IMR-90 (cell line): ENCODE results near the gene ZNF43. TPM values are rescaled to one million over a fixed set of nuclear protein-coding genes. Genes with fewer than 3 reads are reported as not detected.

Experiments used
- ATAC-seq: fragments of 200-7000 bp; cut with Tn5 transposase; 2 replicates; pipeline ENCODE4 v1.9.1; 2020; ENCODE audit warnings: low read depth, mild to moderate bottlenecking, moderate library complexity
- BruUV-seq: library from RNA; stranded (reverse); fragments of 400-500 nt; replicated peaks from 2 replicates; lab custom pipeline; 2021; lab: Mats Ljungman, UMichigan
- CTCF ChIA-PET: fragments of 300-600 bp; formaldehyde crosslinking; extraction: SDS; loops from one replicate; lab custom pipeline; 2021; ENCODE audit warnings: antibody characterized with exemption; lab: Yijun Ruan, JAX
- POLR2A ChIA-PET: fragments of 300-600 bp; sonication (Branson Sonifier 250); formaldehyde crosslinking; loops from one replicate; lab custom pipeline; 2022; ENCODE audit warnings: antibody characterized with exemption; ENCODE audit not compliant: unreplicated experiment; lab: Charles Lee
- DNase-seq: peaks from one replicate; pipeline ENCODE4 v3.0.0; 2013
- H2AFZ ChIP-seq: replicated peaks from 2 replicates; pipeline ENCODE3; 2013; ENCODE audit warnings: low read length, mild to moderate bottlenecking; ENCODE audit not compliant: poor library complexity
- H2AK5ac ChIP-seq: 2 replicates; pipeline ENCODE4 v1.6.1; 2013; ENCODE audit warnings: low read depth, low read length, inconsistent platforms
- H2AK9ac ChIP-seq: replicated peaks from 2 replicates; pipeline ENCODE3; 2013; ENCODE audit warnings: mild to moderate bottlenecking, low read depth, low read length, moderate library complexity; ENCODE audit not compliant: poor library complexity
- H2BK120ac ChIP-seq: 2 replicates; pipeline ENCODE4 v1.6.1; 2013; ENCODE audit warnings: low read depth, low read length, inconsistent platforms
- H2BK15ac ChIP-seq: 3 replicates; pipeline ENCODE4 v1.6.1; 2013; ENCODE audit warnings: low read depth, low read length, inconsistent platforms
- H2BK20ac ChIP-seq: 2 replicates; pipeline ENCODE4 v1.6.1; 2013; ENCODE audit warnings: low read depth, mild to moderate bottlenecking, inconsistent platforms, low read length, moderate library complexity
- H2BK5ac ChIP-seq: 2 replicates; pipeline ENCODE4 v1.6.1; 2013; ENCODE audit warnings: mild to moderate bottlenecking, low read depth, low read length, inconsistent platforms; ENCODE audit not compliant: poor library complexity, severe bottlenecking
- H3K14ac ChIP-seq: replicated peaks from 2 replicates; pipeline ENCODE4 v1.6.1; 2013; ENCODE audit warnings: low read depth, low read length, inconsistent platforms
- H3K18ac ChIP-seq: 2 replicates; pipeline ENCODE4 v1.6.1; 2013; ENCODE audit warnings: low read depth, low read length, control low read depth
- H3K23ac ChIP-seq: 2 replicates; pipeline ENCODE4 v1.6.1; 2013; ENCODE audit warnings: low read depth, low read length, inconsistent platforms
- H3K27ac ChIP-seq: 2 replicates; pipeline ENCODE4 v1.5.1; 2013; ENCODE audit warnings: mild to moderate bottlenecking, control low read depth, low read length; ENCODE audit not compliant: insufficient read depth
- H3K27me3 ChIP-seq: 2 replicates; pipeline ENCODE4 v1.6.1; 2013; ENCODE audit warnings: low read length; ENCODE audit not compliant: control insufficient read depth, insufficient read depth
- H3K36me3 ChIP-seq: 2 replicates; pipeline ENCODE4 v1.6.1; 2013; ENCODE audit warnings: low read length, mixed read lengths; ENCODE audit not compliant: control insufficient read depth, insufficient read depth
- H3K4ac ChIP-seq: 2 replicates; pipeline ENCODE4 v1.6.1; 2013; ENCODE audit warnings: low read depth, low read length, inconsistent platforms
- H3K4me1 ChIP-seq: 2 replicates; pipeline ENCODE4 v1.6.1; 2013; ENCODE audit warnings: low read length, mixed read lengths; ENCODE audit not compliant: control insufficient read depth, insufficient read depth
- H3K4me2 ChIP-seq: 2 replicates; pipeline ENCODE4 v1.6.1; 2013; ENCODE audit warnings: low read depth, mild to moderate bottlenecking, control low read depth, low read length, moderate library complexity
- H3K4me3 ChIP-seq: 2 replicates; pipeline ENCODE4 v1.5.1; 2013; ENCODE audit warnings: low read depth, mild to moderate bottlenecking, control low read depth, low read length, moderate library complexity; ENCODE audit not compliant: insufficient read depth
- H3K56ac ChIP-seq: 2 replicates; pipeline ENCODE4 v1.6.1; 2013; ENCODE audit warnings: low read length, inconsistent platforms; ENCODE audit not compliant: insufficient read depth; ENCODE audit errors: extremely low read depth
- H3K79me1 ChIP-seq, 2 experiments: 2 replicates each; pipeline ENCODE4 v1.6.1; 2013; ENCODE audit warnings: low read length in 2 of 2, inconsistent platforms in 1 of 2, low read depth in 1 of 2
- H3K9ac ChIP-seq: 2 replicates; pipeline ENCODE4 v1.6.1; 2013; ENCODE audit warnings: low read depth, low read length, control low read depth
- H3K9me1 ChIP-seq: 2 replicates; pipeline ENCODE4 v1.6.1; 2013; ENCODE audit warnings: low read length, inconsistent platforms; ENCODE audit not compliant: insufficient read depth
- H3K9me3 ChIP-seq: 2 replicates; pipeline ENCODE4 v1.6.1; 2013; ENCODE audit warnings: low read length; ENCODE audit not compliant: control insufficient read depth, insufficient read depth
- H4K20me1 ChIP-seq: 2 replicates; pipeline ENCODE4 v1.6.1; 2013; ENCODE audit warnings: low read length, inconsistent platforms; ENCODE audit not compliant: insufficient read depth
- H4K5ac ChIP-seq: 2 replicates; pipeline ENCODE4 v1.6.1; 2013; ENCODE audit warnings: mild to moderate bottlenecking, low read depth, low read length, control low read depth
- H4K8ac ChIP-seq, 2 experiments: 2 replicates each; pipeline ENCODE4 v1.6.1; 2013; ENCODE audit warnings: low read depth in 2 of 2, low read length in 2 of 2, control low read depth in 1 of 2, inconsistent platforms in 1 of 2
- H4K91ac ChIP-seq: 2 replicates; pipeline ENCODE4 v1.6.1; 2013; ENCODE audit warnings: low read depth, low read length, inconsistent platforms; ENCODE audit not compliant: insufficient read depth
- BHLHE40 ChIP-seq: fragments of 150-350 bp; IDR thresholded peaks from 2 replicates; pipeline ENCODE4 v1.6.1; 2016; ENCODE audit warnings: mild to moderate bottlenecking, low read depth, low read length
- CEBPB ChIP-seq: IDR thresholded peaks from 2 replicates; pipeline ENCODE4 v1.6.1; 2012; ENCODE audit warnings: low read depth, low read length, improper control_type of control experiment
- CHD1 ChIP-seq: IDR thresholded peaks from 2 replicates; pipeline ENCODE4 v1.6.1; 2012; ENCODE audit warnings: low read depth, low read length, improper control_type of control experiment
- FOS ChIP-seq: fragments of 150-350 bp; IDR thresholded peaks from 2 replicates; pipeline ENCODE4 v1.6.1; 2016; ENCODE audit warnings: low read depth, low read length
- MAFK ChIP-seq: IDR thresholded peaks from 2 replicates; pipeline ENCODE4 v1.6.1; 2012; ENCODE audit warnings: low read depth, low read length, improper control_type of control experiment
- MAZ ChIP-seq: IDR thresholded peaks from 2 replicates; pipeline ENCODE4 v1.6.1; 2012; ENCODE audit warnings: low read depth, mild to moderate bottlenecking, low read length, improper control_type of control experiment, moderate library complexity, borderline replicate concordance
- MXI1 ChIP-seq: IDR thresholded peaks from 2 replicates; pipeline ENCODE4 v1.6.1; 2012; ENCODE audit warnings: low read depth, mild to moderate bottlenecking, low read length, moderate library complexity, borderline replicate concordance
- NFE2L2 ChIP-seq: fragments of 150-350 bp; IDR thresholded peaks from 2 replicates; pipeline ENCODE4 v1.6.1; 2016; ENCODE audit warnings: low read depth, mild to moderate bottlenecking, low read length
- POLR2A ChIP-seq: IDR thresholded peaks from 2 replicates; pipeline ENCODE4 v1.6.1; 2012; ENCODE audit warnings: mild to moderate bottlenecking, low read depth, low read length
- RAD21 ChIP-seq: IDR thresholded peaks from 2 replicates; pipeline ENCODE4 v1.6.1; 2012; ENCODE audit warnings: low read length, improper control_type of control experiment
- RCOR1 ChIP-seq: IDR thresholded peaks from 2 replicates; pipeline ENCODE4 v1.6.1; 2012; ENCODE audit warnings: mild to moderate bottlenecking, low read length, improper control_type of control experiment; ENCODE audit not compliant: insufficient replicate concordance
- RFX5 ChIP-seq: IDR thresholded peaks from 2 replicates; pipeline ENCODE4 v1.8.0; 2012; ENCODE audit warnings: low read depth, mild to moderate bottlenecking, low read length, moderate library complexity
- SMC3 ChIP-seq: fragments of 150-350 bp; IDR thresholded peaks from 2 replicates; pipeline ENCODE4 v1.6.1; 2016; ENCODE audit warnings: low read depth, mild to moderate bottlenecking, antibody characterized with exemption, low read length, moderate library complexity
- WGBS, 2 experiments: methylation state at CpG; one replicate each; pipeline versions ENCODE4 v1.1.5 to v1.1.7; 2013; ENCODE audit warnings: missing lambda C conversion rate in 2 of 2; ENCODE audit not compliant: insufficient read length in 1 of 2; ENCODE audit errors: extremely low coverage in 2 of 2; 5-methylcytosine and 5-hydroxymethylcytosine counted together
- dilution Hi-C: fragments of 300-500 bp; cut with HindIII; formaldehyde crosslinking; loops from one replicate; pipeline ENCODE4 v1.14.3; 2018; ENCODE audit warnings: low sequenced_read_pairs; ENCODE audit not compliant: unreplicated experiment
- in situ Hi-C: fragments of 300-500 bp; cut with MboI; formaldehyde crosslinking; loops from 3 replicates; pipeline ENCODE4 v1.14.3; 2019; ENCODE audit warnings: low sequenced_read_pairs, inconsistent platforms, mixed read lengths
- intact Hi-C: fragments of 100-400 bp; cut with micrococcal nuclease; formaldehyde crosslinking; loops from 2 replicates; pipeline ENCODE4 v1.10.0; 2022
- polyA plus RNA-seq, 3 experiments: library from polyadenylated mRNA; depleted of rRNA; stranded (reverse); fragments of >200 nt; gene quantifications; 2 replicates each; pipeline ENCODE4 v1.2.3, GENCODE V29; 2012; ENCODE audit warnings: low replicate concordance in 1 of 3
- total RNA-seq: library from RNA; depleted of rRNA; stranded (reverse); fragments of >200 nt; gene quantifications from 2 replicates; pipeline ENCODE4 v1.2.3, GENCODE V29; 2012
- TF ChIP-seq, protein P1 (sequence below): conservative IDR thresholded peaks from 2 replicates; pipeline ENCODE4 v1.5.1; 2012; ENCODE audit warnings: mild to moderate bottlenecking, low read depth, low read length, improper control_type of control experiment
- TF ChIP-seq, protein P2 (sequence below): fragments of 150-350 bp; IDR thresholded peaks from 2 replicates; pipeline ENCODE4 v1.6.1; 2017; ENCODE audit warnings: mild to moderate bottlenecking, antibody characterized with exemption, low read length, low read depth
- TF ChIP-seq, protein P3 (sequence below): fragments of 150-350 bp; IDR thresholded peaks from 2 replicates; pipeline ENCODE4 v1.6.1; 2016; ENCODE audit warnings: low read depth, mild to moderate bottlenecking, low read length, moderate library complexity, borderline replicate concordance

ZNF43 gene
- total and polyA plus RNA-seq, 2 of the 4 experiments (the other 2 are of a cell fraction): 2.9 to 8.8 TPM

DNA sequence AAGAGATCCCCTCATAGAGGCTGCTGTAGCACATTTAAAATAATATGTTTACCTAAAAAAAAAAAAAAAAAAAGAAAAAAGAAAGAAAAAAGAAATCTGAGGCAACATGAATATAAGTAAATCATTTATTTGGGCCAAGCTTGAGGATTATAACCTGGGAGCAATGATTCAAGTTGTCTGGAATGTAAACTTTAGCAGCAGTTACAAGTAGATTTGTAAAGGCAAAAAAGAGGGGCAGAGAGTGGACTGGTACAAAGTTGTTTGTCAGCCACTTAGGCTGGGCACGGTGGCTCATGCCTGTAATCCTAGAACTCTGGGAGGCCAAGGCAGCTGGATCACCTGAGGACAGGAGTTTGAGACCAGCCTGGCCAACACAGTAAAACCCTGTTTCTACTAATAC lies 11.3 kb downstream of the ZNF43 start:
- peak; percentile 63 for ATAC-seq
- Histone ChIP-seq H2BK120ac (no peak overlapping the region), H3K56ac (no peak overlapping the region), H3K9me1 (no peaks in the 10 kb centered on the region), H3K4ac (no peak overlapping the region), H3K27me3 (no peaks in the 10 kb centered on the region), H4K8ac (no peak overlapping the region), H2BK15ac (no peak overlapping the region), H4K91ac (no peak overlapping the region), H3K14ac (no peak overlapping the region), H3K4me2 (no peak overlapping the region), H2BK20ac (no peak overlapping the region), H2AK5ac (no peak overlapping the region), H2AFZ (no peak overlapping the region), H3K9me3 (peaks cover 42% of the 10 kb centered on the region), H3K4me1 (no peaks in the 10 kb centered on the region), H4K20me1 (no peaks in the 10 kb centered on the region), H3K36me3 (peaks cover 13% of the 10 kb centered on the region), H3K27ac (no peak overlapping the region), H3K9ac (no peak overlapping the region), H3K18ac (no peak overlapping the region), H4K5ac (no peak overlapping the region), H2AK9ac (no peak overlapping the region), H3K79me1 (peaks cover 0 to 4% of the 10 kb centered on the region in 2 experiments; a peak in 3 of 4 replicates), H3K4me3 (no peak overlapping the region), H3K23ac (no peak overlapping the region), H2BK5ac (no peak overlapping the region)
- DNase-seq: peak; percentile 47
- ChIA-PET CTCF (no interaction called here), POLR2A (no interaction called here)
- dilution Hi-C loops (no loop called here), intact Hi-C loops (no loop called here), in situ Hi-C loops (no loop called here)
- no TSS peak for BruUV-seq
- TF ChIP-seq FOS (no peak), RFX5 (no peak), MXI1 (no peak), MAZ (no peak), BHLHE40 (no peak), MAFK (no peak), NFE2L2 (no peak), CHD1 (no peak), CEBPB (no peak), SMC3 (no peak), POLR2A (no peak), RAD21 (no peak), RCOR1 (no peak)
- TF ChIP-seq, protein P1, sequence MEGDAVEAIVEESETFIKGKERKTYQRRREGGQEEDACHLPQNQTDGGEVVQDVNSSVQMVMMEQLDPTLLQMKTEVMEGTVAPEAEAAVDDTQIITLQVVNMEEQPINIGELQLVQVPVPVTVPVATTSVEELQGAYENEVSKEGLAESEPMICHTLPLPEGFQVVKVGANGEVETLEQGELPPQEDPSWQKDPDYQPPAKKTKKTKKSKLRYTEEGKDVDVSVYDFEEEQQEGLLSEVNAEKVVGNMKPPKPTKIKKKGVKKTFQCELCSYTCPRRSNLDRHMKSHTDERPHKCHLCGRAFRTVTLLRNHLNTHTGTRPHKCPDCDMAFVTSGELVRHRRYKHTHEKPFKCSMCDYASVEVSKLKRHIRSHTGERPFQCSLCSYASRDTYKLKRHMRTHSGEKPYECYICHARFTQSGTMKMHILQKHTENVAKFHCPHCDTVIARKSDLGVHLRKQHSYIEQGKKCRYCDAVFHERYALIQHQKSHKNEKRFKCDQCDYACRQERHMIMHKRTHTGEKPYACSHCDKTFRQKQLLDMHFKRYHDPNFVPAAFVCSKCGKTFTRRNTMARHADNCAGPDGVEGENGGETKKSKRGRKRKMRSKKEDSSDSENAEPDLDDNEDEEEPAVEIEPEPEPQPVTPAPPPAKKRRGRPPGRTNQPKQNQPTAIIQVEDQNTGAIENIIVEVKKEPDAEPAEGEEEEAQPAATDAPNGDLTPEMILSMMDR: no peak
- TF ChIP-seq, protein P2, sequence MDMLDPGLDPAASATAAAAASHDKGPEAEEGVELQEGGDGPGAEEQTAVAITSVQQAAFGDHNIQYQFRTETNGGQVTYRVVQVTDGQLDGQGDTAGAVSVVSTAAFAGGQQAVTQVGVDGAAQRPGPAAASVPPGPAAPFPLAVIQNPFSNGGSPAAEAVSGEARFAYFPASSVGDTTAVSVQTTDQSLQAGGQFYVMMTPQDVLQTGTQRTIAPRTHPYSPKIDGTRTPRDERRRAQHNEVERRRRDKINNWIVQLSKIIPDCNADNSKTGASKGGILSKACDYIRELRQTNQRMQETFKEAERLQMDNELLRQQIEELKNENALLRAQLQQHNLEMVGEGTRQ: no peak
- TF ChIP-seq, protein P3, sequence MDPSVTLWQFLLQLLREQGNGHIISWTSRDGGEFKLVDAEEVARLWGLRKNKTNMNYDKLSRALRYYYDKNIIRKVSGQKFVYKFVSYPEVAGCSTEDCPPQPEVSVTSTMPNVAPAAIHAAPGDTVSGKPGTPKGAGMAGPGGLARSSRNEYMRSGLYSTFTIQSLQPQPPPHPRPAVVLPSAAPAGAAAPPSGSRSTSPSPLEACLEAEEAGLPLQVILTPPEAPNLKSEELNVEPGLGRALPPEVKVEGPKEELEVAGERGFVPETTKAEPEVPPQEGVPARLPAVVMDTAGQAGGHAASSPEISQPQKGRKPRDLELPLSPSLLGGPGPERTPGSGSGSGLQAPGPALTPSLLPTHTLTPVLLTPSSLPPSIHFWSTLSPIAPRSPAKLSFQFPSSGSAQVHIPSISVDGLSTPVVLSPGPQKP: no peak
- WGBS, 2 experiments: no CpG with 5 or more reads among the region's 1 CpG
